ENCODE measurements around the gene MIB2.
"Not testable (repeated sequence)": the region's sequence is repeated elsewhere in the genome, so short reads cannot be mapped to it uniquely, and the experiment has no call there.

- TF ChIP-seq POLR2AphosphoS5, SPI1, POLR2A (IDR thresholded peaks at IDR 0.05; ENCODE audit: low read depth, low read length): not testable (repeated sequence)
Observed at GRCh38 chr1:1662830-1663560, 47.7 kb downstream of the MIB2 start.

Measured in GM12891 (cell line).